ENCODE data around the gene CYB5D1. TPM values are rescaled to one million over a fixed set of nuclear protein-coding genes. Genes with fewer than 3 reads are reported as not detected.

The CYB5D1 gene
- total RNA-seq, 1 donor from 2014 or later: 6.1 TPM

DNA sequence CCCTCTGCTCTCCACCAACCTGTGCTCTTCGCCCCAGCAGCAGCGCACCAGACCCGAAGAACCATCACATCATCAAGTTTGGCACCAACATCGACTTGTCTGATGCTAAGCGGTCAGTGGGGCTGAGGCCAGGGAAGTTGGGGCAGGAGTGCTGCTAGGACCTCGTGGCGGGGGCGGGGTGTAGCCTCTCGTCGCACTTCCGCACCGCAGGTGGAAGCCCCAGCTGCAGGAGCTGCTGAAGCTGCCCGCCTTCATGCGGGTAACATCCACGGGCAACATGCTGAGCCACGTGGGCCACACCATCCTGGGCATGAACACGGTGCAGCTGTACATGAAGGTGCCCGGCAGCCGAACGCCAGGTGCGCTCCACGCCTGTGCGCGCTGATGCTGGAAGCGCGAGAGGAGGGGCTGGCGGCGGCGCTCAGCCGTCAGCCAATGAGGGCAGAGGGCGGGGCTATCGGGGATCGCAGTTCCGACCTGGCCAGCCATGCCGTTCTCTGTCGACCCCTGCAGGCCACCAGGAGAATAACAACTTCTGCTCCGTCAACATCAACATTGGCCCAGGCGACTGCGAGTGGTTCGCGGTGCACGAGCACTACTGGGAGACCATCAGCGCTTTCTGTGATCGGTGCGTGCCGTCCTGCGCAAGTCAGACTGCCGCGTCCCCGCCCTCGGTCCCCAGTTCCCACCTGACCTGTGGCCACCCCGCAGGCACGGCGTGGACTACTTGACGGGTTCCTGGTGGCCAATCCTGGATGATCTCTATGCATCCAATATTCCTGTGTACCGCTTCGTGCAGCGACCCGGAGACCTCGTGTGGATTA lies 6.2 kb upstream of the CYB5D1 start:
- POLR2A ChIA-PET: interaction anchor here (1.3 to 3.9 kb wide), 5 partner anchors 10 to 166 kb away, joined by 4 to 35 read pairs (median 8); partner anchors contain the start of gene KDM6B
- Mint-ChIP-seq H3K4me3 (peak overlapping the region; percentile 62), H3K9me3 (no peaks in the 10 kb centered on the region), H3K27me3 (no peaks in the 10 kb centered on the region), H3K27ac (peak overlapping the region; percentile 71), H3K4me1 (peaks cover 37% of the 10 kb centered on the region), H3K36me3 (ENCODE audit: low read depth) (peaks cover 63% of the 10 kb centered on the region)
- peak; percentile 92 for DNase-seq
- intact Hi-C loops (cut with micrococcal nuclease): loop anchor here (1.0 to 10.0 kb wide), 5 partner anchors 10 to 373 kb away; partner anchors contain the start of gene KDM6B
- TF ChIP-seq, protein P1, sequence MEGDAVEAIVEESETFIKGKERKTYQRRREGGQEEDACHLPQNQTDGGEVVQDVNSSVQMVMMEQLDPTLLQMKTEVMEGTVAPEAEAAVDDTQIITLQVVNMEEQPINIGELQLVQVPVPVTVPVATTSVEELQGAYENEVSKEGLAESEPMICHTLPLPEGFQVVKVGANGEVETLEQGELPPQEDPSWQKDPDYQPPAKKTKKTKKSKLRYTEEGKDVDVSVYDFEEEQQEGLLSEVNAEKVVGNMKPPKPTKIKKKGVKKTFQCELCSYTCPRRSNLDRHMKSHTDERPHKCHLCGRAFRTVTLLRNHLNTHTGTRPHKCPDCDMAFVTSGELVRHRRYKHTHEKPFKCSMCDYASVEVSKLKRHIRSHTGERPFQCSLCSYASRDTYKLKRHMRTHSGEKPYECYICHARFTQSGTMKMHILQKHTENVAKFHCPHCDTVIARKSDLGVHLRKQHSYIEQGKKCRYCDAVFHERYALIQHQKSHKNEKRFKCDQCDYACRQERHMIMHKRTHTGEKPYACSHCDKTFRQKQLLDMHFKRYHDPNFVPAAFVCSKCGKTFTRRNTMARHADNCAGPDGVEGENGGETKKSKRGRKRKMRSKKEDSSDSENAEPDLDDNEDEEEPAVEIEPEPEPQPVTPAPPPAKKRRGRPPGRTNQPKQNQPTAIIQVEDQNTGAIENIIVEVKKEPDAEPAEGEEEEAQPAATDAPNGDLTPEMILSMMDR (IDR thresholded peaks at IDR 0.05): peak; percentile 39
- peak; percentile 94 for ATAC-seq (ENCODE audit: low read depth)
- CTCF ChIA-PET: interaction anchor here (1.0 to 3.2 kb wide), 9 partner anchors 9 to 164 kb away, joined by 3 to 35 read pairs (median 5); partner anchors contain the start of genes KDM6B and TP53

- intact Hi-C loops (cut with micrococcal nuclease): loop anchor here (10.0 kb wide), 1 partner anchor 373 kb away; no protein-coding TSS in a partner anchor
- DNase-seq (no peak), ATAC-seq (ENCODE audit: low read depth) (no peak)
- POLR2A ChIA-PET: interaction anchor here (1.5 to 3.9 kb wide), 2 partner anchors 17 to 27 kb away, joined by 5 to 35 read pairs; no protein-coding TSS in a partner anchor
- Mint-ChIP-seq H3K4me3 (no peak overlapping the region), H3K4me1 (peaks cover 35% of the 10 kb centered on the region), H3K27me3 (no peaks in the 10 kb centered on the region), H3K27ac (peak overlapping the region; percentile 71), H3K36me3 (ENCODE audit: low read depth) (peaks cover 58% of the 10 kb centered on the region), H3K9me3 (no peaks in the 10 kb centered on the region)
- CTCF ChIA-PET: interaction anchor here (1.4 to 2.2 kb wide), 2 partner anchors 19 to 165 kb away, joined by 3 to 7 read pairs; partner anchors contain the start of genes KDM6B and TP53
- TF ChIP-seq, protein P1 (IDR thresholded peaks at IDR 0.05): no peak
Measured at GRCh38 chr17:7852262-7852670, 5.5 kb upstream of the CYB5D1 start.

- TF ChIP-seq, protein P1 (IDR thresholded peaks at IDR 0.05): no peak
- ChIA-PET CTCF (interaction anchor here (0.9 to 1.0 kb wide), 2 partner anchors 18 to 109 kb away, joined by 3 read pairs; no protein-coding TSS in a partner anchor), POLR2A (interaction anchor here (0.6 to 3.9 kb wide), 3 partner anchors 11 to 136 kb away, joined by 3 to 35 read pairs (median 5); no protein-coding TSS in a partner anchor)
- Mint-ChIP-seq H3K36me3 (ENCODE audit: low read depth) (peaks cover 55% of the 10 kb centered on the region), H3K4me3 (no peak overlapping the region), H3K27me3 (no peaks in the 10 kb centered on the region), H3K4me1 (peaks cover 33% of the 10 kb centered on the region), H3K27ac (no peak overlapping the region), H3K9me3 (no peaks in the 10 kb centered on the region)
- DNase-seq: no peak
- no peak for ATAC-seq (ENCODE audit: low read depth)
- intact Hi-C loops (cut with micrococcal nuclease): loop anchor here (10.0 kb wide), 1 partner anchor 372 kb away; no protein-coding TSS in a partner anchor
Measured at GRCh38 chr17:7852919-7853690, 4.7 kb upstream of the CYB5D1 start.

- no peaks in the 10 kb centered on the region for H3K27me3 Mint-ChIP-seq
- ChIA-PET POLR2A (interaction anchor here (0.6 to 0.9 kb wide), 2 partner anchors 12 to 135 kb away, joined by 3 to 5 read pairs; no protein-coding TSS in a partner anchor), CTCF (interaction anchor here (0.9 to 1.0 kb wide), 2 partner anchors 19 to 110 kb away, joined by 3 read pairs; no protein-coding TSS in a partner anchor)
- H3K9me3 Mint-ChIP-seq: no peaks in the 10 kb centered on the region
- no peak overlapping the region for H3K4me3 Mint-ChIP-seq
- DNase-seq: no peak
- TF ChIP-seq, protein P1 (IDR thresholded peaks at IDR 0.05): no peak
- intact Hi-C loops (cut with micrococcal nuclease): loop anchor here (10.0 kb wide), 1 partner anchor 371 kb away; no protein-coding TSS in a partner anchor
- no peak for ATAC-seq (ENCODE audit: low read depth)
- H3K27ac Mint-ChIP-seq: no peak overlapping the region
- peaks cover 31% of the 10 kb centered on the region for H3K4me1 Mint-ChIP-seq
- peaks cover 53% of the 10 kb centered on the region for H3K36me3 Mint-ChIP-seq (ENCODE audit: low read depth)
Measured at GRCh38 chr17:7853691-7854038, 4.1 kb upstream of the CYB5D1 start.

Measured in activated B cell treated with CpG ODN at 0.5 μM for 24 hours (primary cell).